H1 (cell line): ENCODE data around the gene LRP5.

ENCODE experiments used
- CBX8 ChIP-seq: fragments of 300-800, 300-1000 bp; sonication (generic); IDR thresholded peaks from 2 replicates; pipeline ENCODE4 v1.7.1; 2016; ENCODE audit warnings: low read depth, low read length, borderline replicate concordance
- POLR2AphosphoS5 ChIP-seq: IDR thresholded peaks from 2 replicates; pipeline ENCODE4 v1.6.1; 2011; ENCODE audit warnings: low read depth, low read length
- RFX5 ChIP-seq: IDR thresholded peaks from 2 replicates; pipeline ENCODE4 v1.6.1; 2011; ENCODE audit warnings: low read depth, low read length, improper control_type of control experiment, borderline replicate concordance
- RNF2 ChIP-seq: fragments of 200-900, 300-1000 bp; sonication (generic); IDR thresholded peaks from 2 replicates; pipeline ENCODE4 v1.7.1; 2016; ENCODE audit warnings: borderline replicate concordance, low read depth, mild to moderate bottlenecking, antibody characterized with exemption, low read length; ENCODE audit not compliant: poor library complexity, severe bottlenecking; ENCODE audit errors: missing control alignments
- TAF1 ChIP-seq: IDR thresholded peaks from 2 replicates; pipeline ENCODE4 v1.6.1; 2011; ENCODE audit warnings: mild to moderate bottlenecking, low read depth, low read length
- TAF7 ChIP-seq: optimal IDR thresholded peaks from 2 replicates; pipeline ENCODE3; 2011; ENCODE audit warnings: low read depth, mild to moderate bottlenecking, inconsistent platforms, low read length, moderate library complexity, borderline replicate concordance
- TBP ChIP-seq: IDR thresholded peaks from 2 replicates; pipeline ENCODE4 v1.6.1; 2011; ENCODE audit warnings: low read depth, low read length, improper control_type of control experiment
- TCF12 ChIP-seq: IDR thresholded peaks from 2 replicates; pipeline ENCODE4 v1.6.1; 2011; ENCODE audit warnings: low read depth, mild to moderate bottlenecking, low read length
- TF ChIP-seq, protein P1 (sequence below), 3 experiments: IDR thresholded peaks; 1 replicate in 2 of 3; 2 replicates in 1 of 3; pipeline versions ENCODE4 v1.5.1 to v1.6.1; 2011; ENCODE audit warnings: low read length in 3 of 3, mild to moderate bottlenecking in 3 of 3, inconsistent platforms in 2 of 3, low read depth in 1 of 3, moderate library complexity in 1 of 3; ENCODE audit not compliant: insufficient read depth in 1 of 3; ENCODE audit errors: control extremely low read depth in 1 of 3

GRCh38 chr11:68328374-68329091, 16.1 kb downstream of the LRP5 start:
- no peak for TF ChIP-seq TBP
- no peak for TF ChIP-seq TAF1
- TF ChIP-seq, protein P1, sequence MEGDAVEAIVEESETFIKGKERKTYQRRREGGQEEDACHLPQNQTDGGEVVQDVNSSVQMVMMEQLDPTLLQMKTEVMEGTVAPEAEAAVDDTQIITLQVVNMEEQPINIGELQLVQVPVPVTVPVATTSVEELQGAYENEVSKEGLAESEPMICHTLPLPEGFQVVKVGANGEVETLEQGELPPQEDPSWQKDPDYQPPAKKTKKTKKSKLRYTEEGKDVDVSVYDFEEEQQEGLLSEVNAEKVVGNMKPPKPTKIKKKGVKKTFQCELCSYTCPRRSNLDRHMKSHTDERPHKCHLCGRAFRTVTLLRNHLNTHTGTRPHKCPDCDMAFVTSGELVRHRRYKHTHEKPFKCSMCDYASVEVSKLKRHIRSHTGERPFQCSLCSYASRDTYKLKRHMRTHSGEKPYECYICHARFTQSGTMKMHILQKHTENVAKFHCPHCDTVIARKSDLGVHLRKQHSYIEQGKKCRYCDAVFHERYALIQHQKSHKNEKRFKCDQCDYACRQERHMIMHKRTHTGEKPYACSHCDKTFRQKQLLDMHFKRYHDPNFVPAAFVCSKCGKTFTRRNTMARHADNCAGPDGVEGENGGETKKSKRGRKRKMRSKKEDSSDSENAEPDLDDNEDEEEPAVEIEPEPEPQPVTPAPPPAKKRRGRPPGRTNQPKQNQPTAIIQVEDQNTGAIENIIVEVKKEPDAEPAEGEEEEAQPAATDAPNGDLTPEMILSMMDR (IDR thresholded peaks at IDR 0.05; ENCODE audit: control extremely low read depth in 1 of 3, insufficient read depth in 1 of 3, low read depth in 1 of 3, low read length in 3 of 3), result no peak
- no peak for TF ChIP-seq RNF2
- TF ChIP-seq CBX8, result no peak
- TF ChIP-seq TAF7, result no peak
- no peak for TF ChIP-seq RFX5
- no peak for TF ChIP-seq POLR2AphosphoS5
- TF ChIP-seq TCF12, result no peak
